D721Med (cell line): ENCODE results near the gene ISG20.
A peak's percentile ranks its signal among the peaks of the same experiment; 100 is the strongest.

Experiments used
- DNase-seq: peaks from one replicate; pipeline ENCODE4 v3.0.0; 2011; ENCODE audit warnings: low spot score; ENCODE audit not compliant: insufficient read length
- FAIRE-seq: peaks from 2 replicates; lab custom pipeline; 2011; peaks lifted over from hg19 to GRCh38; lab: Jason Lieb, UNC
- CTCF ChIP-seq: IDR thresholded peaks from 2 replicates; pipeline ENCODE4 v1.5.1; 2012; ENCODE audit warnings: mild to moderate bottlenecking, control low read depth; ENCODE audit not compliant: insufficient read depth; ENCODE audit errors: missing control alignments

ISG20 gene

GRCh38 chr15:88654430-88655102 is 15.8 kb downstream of the ISG20 start:
- FAIRE-seq = no peak
- TF ChIP-seq CTCF = no peak
- DNase-seq = no peak

GRCh38 chr15:88655103-88655553 is 16.3 kb downstream of the ISG20 start:
- no peak for DNase-seq

GRCh38 chr15:88655800-88656488 is 17.1 kb downstream of the ISG20 start:
- DNase-seq = no peak
- FAIRE-seq = no peak
- no peak for TF ChIP-seq CTCF

More at GRCh38 chr15:88655103-88655553, 16.3 kb downstream of the ISG20 start:
- TF ChIP-seq CTCF = no peak
- no peak for FAIRE-seq

- FAIRE-seq (no peak), DNase-seq (no peak)
- no peak for TF ChIP-seq CTCF
Observed at GRCh38 chr15:88656760-88657221, 18.0 kb downstream of the ISG20 start.

- TF ChIP-seq CTCF = peak; percentile 66
- DNase-seq (no peak), FAIRE-seq (no peak)
Observed at GRCh38 chr15:88657326-88658069, 18.7 kb downstream of the ISG20 start.

GRCh38 chr15:88658070-88658965 is 19.5 kb downstream of the ISG20 start:
- TF ChIP-seq CTCF = no peak
- FAIRE-seq (no peak), DNase-seq (no peak)
